Esophagus muscularis mucosa (tissue), 4 donors: ENCODE data around the gene TSHR. TPM values are rescaled to one million over a fixed set of nuclear protein-coding genes. Genes with fewer than 3 reads are reported as not detected.
"Not testable (repeated sequence)": the region's sequence is repeated elsewhere in the genome, so short reads cannot be mapped to it uniquely, and the experiment has no call there.

Source experiments
- DNase-seq: peaks from one replicate; pipeline ENCODE4 v3.0.0-alpha.2; 2017; ENCODE audit errors: extremely low spot score
- H3K27ac ChIP-seq, 4 donors: fragments of 200-600 bp; sonication (generic); replicated peaks in 1 of 4; 1 replicate in 3 of 4; 2 replicates in 1 of 4; pipeline ENCODE4 v1.5.1; 2016 to 2019; ENCODE audit warnings: mild to moderate bottlenecking in 1 of 4
- H3K27me3 ChIP-seq, 4 donors: fragments of 200-600 bp; sonication (generic); one replicate each; pipeline versions ENCODE4 v1.5.1 to v1.6.0; 2016 to 2019
- H3K36me3 ChIP-seq, 4 donors: fragments of 200-600 bp; sonication (generic); one replicate each; pipeline ENCODE4 v1.5.1; 2016 to 2019
- H3K4me1 ChIP-seq, 4 donors: fragments of 200-600 bp; sonication (generic); one replicate each; pipeline ENCODE4 v1.5.1; 2016 to 2019
- H3K4me3 ChIP-seq, 4 donors: fragments of 200-600 bp; sonication (generic); 1 replicate in 2 of 4; 2 replicates in 2 of 4; pipeline ENCODE4 v1.5.1; 2016 to 2019; ENCODE audit warnings: mild to moderate bottlenecking in 4 of 4, moderate library complexity in 1 of 4
- H3K9me3 ChIP-seq, 4 donors: fragments of 200-600 bp; sonication (generic); 1 replicate in 3 of 4; 2 replicates in 1 of 4; pipeline ENCODE4 v1.5.1; 2016 to 2019
- EP300 ChIP-seq: sonication (generic); formaldehyde crosslinking; IDR thresholded peaks from one replicate; pipeline ENCODE4 v1.6.1; 2017; ENCODE audit warnings: antibody characterized with exemption
- POLR2A ChIP-seq: fragments of 450-650 bp; IDR thresholded peaks from one replicate; pipeline ENCODE4 v1.6.1; 2017; ENCODE audit warnings: antibody characterized with exemption, moderate library complexity, mild to moderate bottlenecking, low read depth
- POLR2AphosphoS5 ChIP-seq, 2 donors: sonication (generic); formaldehyde crosslinking; IDR thresholded peaks; one replicate each; pipeline ENCODE4 v1.6.1; 2017; ENCODE audit warnings: antibody characterized with exemption in 2 of 2
- WGBS: methylation state at CpG from one replicate; pipeline ENCODE4 v1.1.5; 2018; 5-methylcytosine and 5-hydroxymethylcytosine counted together
- intact Hi-C: fragments of 100-400 bp; cut with DNase I; formaldehyde crosslinking; loops from one replicate; pipeline ENCODE4 v1.15.1; 2023
- total RNA-seq, 4 donors: library from RNA; depleted of rRNA; stranded (reverse); fragments of >200 nt; gene quantifications; one replicate each; pipeline versions ENCODE4 v1.1.0 to v1.2.1, GENCODE V29; 2016
- TF ChIP-seq, protein P1 (sequence below), 3 experiments: fragments of 200-600 bp in 2 of 3; fragments of 450-650 bp in 1 of 3; sonication (generic) in 2 of 3; IDR thresholded peaks; one replicate each; pipeline ENCODE4 v1.5.1; 2017 to 2019; ENCODE audit warnings: antibody characterized with exemption in 3 of 3, mild to moderate bottlenecking in 2 of 3, moderate library complexity in 1 of 3

Gene TSHR
- total RNA-seq, 4 donors from 2014 or later, result 0.17 TPM; not detected in 3

GRCh38 chr14:81103443-81103842, 148.0 kb downstream of the TSHR start:
- DNase-seq, result no peak
- H3K27me3 ChIP-seq, result no peaks in the 10 kb centered on the region
- no peaks in the 10 kb centered on the region for H3K9me3 ChIP-seq
- intact Hi-C loops, result no loop called here
- H3K4me3 ChIP-seq, result no peak overlapping the region
- TF ChIP-seq POLR2A, result no peak
- TF ChIP-seq, protein P1, sequence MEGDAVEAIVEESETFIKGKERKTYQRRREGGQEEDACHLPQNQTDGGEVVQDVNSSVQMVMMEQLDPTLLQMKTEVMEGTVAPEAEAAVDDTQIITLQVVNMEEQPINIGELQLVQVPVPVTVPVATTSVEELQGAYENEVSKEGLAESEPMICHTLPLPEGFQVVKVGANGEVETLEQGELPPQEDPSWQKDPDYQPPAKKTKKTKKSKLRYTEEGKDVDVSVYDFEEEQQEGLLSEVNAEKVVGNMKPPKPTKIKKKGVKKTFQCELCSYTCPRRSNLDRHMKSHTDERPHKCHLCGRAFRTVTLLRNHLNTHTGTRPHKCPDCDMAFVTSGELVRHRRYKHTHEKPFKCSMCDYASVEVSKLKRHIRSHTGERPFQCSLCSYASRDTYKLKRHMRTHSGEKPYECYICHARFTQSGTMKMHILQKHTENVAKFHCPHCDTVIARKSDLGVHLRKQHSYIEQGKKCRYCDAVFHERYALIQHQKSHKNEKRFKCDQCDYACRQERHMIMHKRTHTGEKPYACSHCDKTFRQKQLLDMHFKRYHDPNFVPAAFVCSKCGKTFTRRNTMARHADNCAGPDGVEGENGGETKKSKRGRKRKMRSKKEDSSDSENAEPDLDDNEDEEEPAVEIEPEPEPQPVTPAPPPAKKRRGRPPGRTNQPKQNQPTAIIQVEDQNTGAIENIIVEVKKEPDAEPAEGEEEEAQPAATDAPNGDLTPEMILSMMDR (IDR thresholded peaks at IDR 0.05), result no peak
- TF ChIP-seq POLR2AphosphoS5 (IDR thresholded peaks at IDR 0.05), result no peak
- no peak for TF ChIP-seq EP300
- 81% methylated on average over 5 of the region's 5 CpGs for WGBS
- H3K36me3 ChIP-seq, result no peaks in the 10 kb centered on the region
- no peak overlapping the region for H3K27ac ChIP-seq
- no peaks in the 10 kb centered on the region for H3K4me1 ChIP-seq

GRCh38 chr14:81105378-81105777, 150.0 kb downstream of the TSHR start:
- DNase-seq, result no peak
- intact Hi-C loops, result no loop called here
- TF ChIP-seq EP300, result no peak
- TF ChIP-seq POLR2AphosphoS5 (IDR thresholded peaks at IDR 0.05), result no peak
- no peak for TF ChIP-seq POLR2A
- TF ChIP-seq, protein P1 (IDR thresholded peaks at IDR 0.05), result no peak
- Histone ChIP-seq H3K36me3 (no peaks in the 10 kb centered on the region), H3K4me3 (no peak overlapping the region), H3K27me3 (no peaks in the 10 kb centered on the region), H3K27ac (no peak overlapping the region), H3K9me3 (no peaks in the 10 kb centered on the region), H3K4me1 (no peaks in the 10 kb centered on the region)
- WGBS, result 44% methylated on average over 1 of the region's 1 CpG

- intact Hi-C loops, result no loop called here
- DNase-seq, result no peak
- H3K27ac ChIP-seq, result no peak overlapping the region
- no peaks in the 10 kb centered on the region for H3K27me3 ChIP-seq
- no peaks in the 10 kb centered on the region for H3K4me1 ChIP-seq
- 76% methylated on average over 1 of the region's 1 CpG for WGBS
- no peaks in the 10 kb centered on the region for H3K36me3 ChIP-seq
- no peaks in the 10 kb centered on the region for H3K9me3 ChIP-seq
- no peak overlapping the region for H3K4me3 ChIP-seq
- TF ChIP-seq, protein P1 (IDR thresholded peaks at IDR 0.05), result no peak
- TF ChIP-seq POLR2AphosphoS5 (IDR thresholded peaks at IDR 0.05) (no peak), POLR2A (no peak), EP300 (no peak)
Measured at GRCh38 chr14:81105961-81106360, 150.5 kb downstream of the TSHR start.

DNA sequence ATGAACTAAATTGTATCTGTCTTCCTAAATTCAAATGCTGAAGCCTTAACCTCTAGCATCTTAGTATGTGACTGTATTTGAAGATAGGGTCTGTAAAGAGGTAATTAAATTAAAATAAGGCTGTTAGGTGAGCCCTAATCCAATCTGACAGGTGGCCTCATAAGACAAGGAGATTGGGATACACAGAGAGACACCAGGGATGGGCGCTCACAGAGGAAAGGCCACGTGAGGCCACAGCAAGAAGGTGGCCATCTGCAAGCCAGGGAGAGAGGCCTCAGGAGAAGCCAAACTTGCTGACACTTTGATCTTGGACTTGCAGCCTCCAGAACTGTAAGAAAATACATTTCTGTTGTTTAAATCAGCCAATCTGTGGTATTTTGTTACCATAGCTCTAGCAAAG, 154.8 kb downstream of the TSHR start:
- no peak for TF ChIP-seq POLR2A
- TF ChIP-seq, protein P1 (IDR thresholded peaks at IDR 0.05), result no peak
- TF ChIP-seq EP300, result no peak
- TF ChIP-seq POLR2AphosphoS5 (IDR thresholded peaks at IDR 0.05), result no peak

GRCh38 chr14:81113176-81113575, 157.8 kb downstream of the TSHR start:
- no peak for DNase-seq
- H3K27me3 ChIP-seq, result no peaks in the 10 kb centered on the region
- no peak overlapping the region for H3K27ac ChIP-seq
- intact Hi-C loops, result no loop called here
- no peaks in the 10 kb centered on the region for H3K9me3 ChIP-seq
- H3K4me3 ChIP-seq, result no peak overlapping the region
- TF ChIP-seq, protein P1 (IDR thresholded peaks at IDR 0.05), result no peak
- H3K36me3 ChIP-seq, result no peaks in the 10 kb centered on the region
- WGBS, result 55% methylated on average over 2 of the region's 2 CpGs
- no peaks in the 10 kb centered on the region for H3K4me1 ChIP-seq

More for the DNA sequence above, 154.8 kb downstream of the TSHR start:
- 86% methylated on average over 2 of the region's 2 CpGs for WGBS
- Histone ChIP-seq H3K4me3 (no peak overlapping the region), H3K4me1 (no peaks in the 10 kb centered on the region), H3K27me3 (no peaks in the 10 kb centered on the region), H3K27ac (no peak overlapping the region), H3K9me3 (no peaks in the 10 kb centered on the region), H3K36me3 (no peaks in the 10 kb centered on the region)
- no peak for DNase-seq
- intact Hi-C loops, result no loop called here

- H3K4me1 ChIP-seq, H3K9me3 ChIP-seq, DNase-seq, H3K27ac ChIP-seq, H3K27me3 ChIP-seq, H3K4me3 ChIP-seq, intact Hi-C loops, H3K36me3 ChIP-seq: not testable (repeated sequence)
- 88% methylated on average over 26 of the region's 34 CpGs for WGBS
Measured at GRCh38 chr14:81113945-81114820, 158.8 kb downstream of the TSHR start.
